Epithelial cell of esophagus (primary cell): ENCODE results near the gene FGD3.

Experiments
- DNase-seq: peaks from one replicate; pipeline ENCODE4 v3.0.0; 2010; ENCODE audit warnings: low read depth
- H3K4me3 ChIP-seq: 2 replicates; pipeline ENCODE4 v1.5.1; 2011; ENCODE audit warnings: mild to moderate bottlenecking, low read length, control low read depth
- TF ChIP-seq, protein P1 (sequence below): IDR thresholded peaks from 2 replicates; pipeline ENCODE4 v1.5.1; 2011; ENCODE audit warnings: low read depth, mild to moderate bottlenecking, low read length, control low read depth, inconsistent platforms; ENCODE audit not compliant: insufficient read depth; ENCODE audit errors: missing control alignments

Gene FGD3

DNA sequence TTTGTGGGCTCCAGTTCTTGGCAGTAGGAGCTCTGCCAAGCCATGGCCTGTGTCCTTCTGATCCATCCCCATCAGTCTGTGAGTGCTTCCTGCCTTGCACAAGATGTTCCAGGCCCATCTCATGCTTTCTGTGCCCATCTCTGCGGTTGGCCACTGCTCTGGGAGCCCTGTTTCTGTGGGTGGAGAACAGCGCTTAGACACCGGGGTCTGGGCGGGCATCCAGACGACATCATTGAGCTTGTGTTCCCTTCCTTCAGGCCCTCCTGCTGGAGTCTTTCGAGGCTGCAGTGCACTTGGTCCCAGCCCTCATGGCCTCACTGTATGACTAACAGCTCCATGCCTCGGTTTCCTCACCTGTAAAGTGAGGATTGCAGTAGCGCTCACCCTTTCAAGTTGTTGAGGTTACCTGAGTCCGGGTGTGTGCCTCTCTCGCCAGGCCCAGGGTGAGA lies 133.8 kb downstream of the FGD3 start:
- TF ChIP-seq, protein P1, sequence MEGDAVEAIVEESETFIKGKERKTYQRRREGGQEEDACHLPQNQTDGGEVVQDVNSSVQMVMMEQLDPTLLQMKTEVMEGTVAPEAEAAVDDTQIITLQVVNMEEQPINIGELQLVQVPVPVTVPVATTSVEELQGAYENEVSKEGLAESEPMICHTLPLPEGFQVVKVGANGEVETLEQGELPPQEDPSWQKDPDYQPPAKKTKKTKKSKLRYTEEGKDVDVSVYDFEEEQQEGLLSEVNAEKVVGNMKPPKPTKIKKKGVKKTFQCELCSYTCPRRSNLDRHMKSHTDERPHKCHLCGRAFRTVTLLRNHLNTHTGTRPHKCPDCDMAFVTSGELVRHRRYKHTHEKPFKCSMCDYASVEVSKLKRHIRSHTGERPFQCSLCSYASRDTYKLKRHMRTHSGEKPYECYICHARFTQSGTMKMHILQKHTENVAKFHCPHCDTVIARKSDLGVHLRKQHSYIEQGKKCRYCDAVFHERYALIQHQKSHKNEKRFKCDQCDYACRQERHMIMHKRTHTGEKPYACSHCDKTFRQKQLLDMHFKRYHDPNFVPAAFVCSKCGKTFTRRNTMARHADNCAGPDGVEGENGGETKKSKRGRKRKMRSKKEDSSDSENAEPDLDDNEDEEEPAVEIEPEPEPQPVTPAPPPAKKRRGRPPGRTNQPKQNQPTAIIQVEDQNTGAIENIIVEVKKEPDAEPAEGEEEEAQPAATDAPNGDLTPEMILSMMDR, result no peak
- DNase-seq, result no peak
- H3K4me3 ChIP-seq, result no peak overlapping the region

DNA sequence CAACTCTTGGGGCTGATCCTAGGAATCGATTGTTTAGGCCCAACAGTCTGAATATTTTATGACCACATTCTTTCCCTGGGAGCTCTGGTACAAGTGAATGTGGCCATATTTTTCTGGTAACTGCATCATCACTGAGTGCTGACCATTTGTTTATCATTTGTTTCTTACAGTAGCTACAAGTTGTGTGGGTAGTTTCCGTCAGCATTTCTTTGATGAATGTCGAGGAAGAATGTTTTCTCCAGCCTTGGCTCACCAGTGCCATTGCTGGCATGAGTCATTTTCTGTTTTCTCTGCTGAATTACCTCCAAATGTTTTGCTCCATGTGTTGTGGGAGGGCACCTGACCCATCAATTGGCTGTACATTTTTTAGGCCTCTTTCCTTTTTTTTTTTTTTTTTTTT lies 134.6 kb downstream of the FGD3 start:
- no peak overlapping the region for H3K4me3 ChIP-seq
- DNase-seq, result no peak
- TF ChIP-seq, protein P1, result no peak

- TF ChIP-seq, protein P1, result no peak
- DNase-seq, result no peak
- H3K4me3 ChIP-seq, result no peak overlapping the region
Observed at GRCh38 chr9:93082841-93083411, 135.6 kb downstream of the FGD3 start.

DNA sequence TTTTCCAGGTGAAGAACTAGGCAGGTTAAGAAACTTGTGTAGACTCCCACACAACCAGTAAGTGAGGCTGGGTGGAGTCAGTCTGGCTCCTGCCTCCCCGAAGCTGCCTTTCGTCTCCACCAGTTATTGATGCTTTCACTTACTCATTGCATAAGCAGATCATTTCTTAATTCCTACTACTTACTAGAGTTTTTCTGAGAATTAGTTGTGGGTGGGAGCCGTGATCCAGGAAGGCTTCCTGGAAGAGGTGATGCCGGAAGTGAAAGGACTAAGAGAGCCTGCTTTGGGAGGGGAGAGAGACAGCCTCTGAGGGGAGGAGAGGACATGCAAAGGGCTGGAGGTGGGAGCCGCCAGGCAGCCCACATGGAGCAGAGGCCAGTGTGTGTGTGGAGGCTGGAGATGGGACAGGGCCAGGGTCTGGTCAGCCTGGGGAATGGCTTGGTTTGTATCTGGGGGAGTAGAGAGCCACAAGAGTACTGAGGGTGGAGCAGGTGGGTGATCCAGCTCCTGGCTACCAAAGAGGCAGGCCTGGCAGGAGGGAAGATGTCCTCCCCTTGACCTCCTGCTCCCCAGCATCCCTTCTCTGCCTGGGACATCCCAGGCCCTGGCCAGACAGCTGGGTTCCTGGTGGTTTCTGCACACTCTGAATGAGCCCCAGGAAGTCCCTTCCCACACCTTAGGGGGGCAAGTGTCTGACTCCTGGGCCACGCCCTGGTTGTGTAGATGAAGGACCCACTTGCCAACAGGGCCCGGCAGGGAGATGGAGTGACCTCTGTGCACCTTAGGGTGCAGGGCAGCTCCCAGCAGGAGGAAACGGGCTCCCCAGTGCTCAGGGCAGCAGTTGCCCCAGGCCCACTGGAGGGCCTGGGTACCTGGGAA lies 136.5 kb downstream of the FGD3 start:
- TF ChIP-seq, protein P1, result no peak
- no peak overlapping the region for H3K4me3 ChIP-seq
- no peak for DNase-seq

- no peak for DNase-seq
- TF ChIP-seq, protein P1, result no peak
- no peak overlapping the region for H3K4me3 ChIP-seq
Observed at GRCh38 chr9:93084471-93084881, 137.2 kb downstream of the FGD3 start.

- DNase-seq, result no peak
- TF ChIP-seq, protein P1, result no peak
- H3K4me3 ChIP-seq, result no peak overlapping the region
Observed at GRCh38 chr9:93085676-93086075, 138.4 kb downstream of the FGD3 start.
